T-helper 9 cell (primary cell): ENCODE results near the gene DBT.

Source experiments
- DNase-seq: peaks from one replicate; pipeline ENCODE4 v3.0.0-alpha.2; 2020

The DBT gene

DNA sequence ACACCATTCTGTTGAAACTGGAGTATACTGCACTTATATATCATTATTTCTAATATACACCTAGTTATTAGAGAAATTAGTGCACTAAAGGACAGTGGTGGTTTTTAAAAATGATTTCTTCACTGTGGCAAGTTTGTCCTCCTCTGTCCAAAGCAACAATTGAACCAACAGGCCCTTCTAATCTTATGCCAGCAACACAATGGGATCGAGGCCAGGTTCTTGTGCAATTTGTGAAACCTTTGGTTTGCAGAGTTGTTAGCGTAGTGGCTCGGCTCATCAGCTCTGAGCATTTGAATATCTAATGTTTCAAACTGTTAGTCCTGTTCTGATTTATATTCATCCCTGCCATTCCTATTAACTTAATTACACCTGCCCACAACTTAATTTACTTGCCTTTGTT is 61.7 kb downstream of the DBT start:
- DNase-seq = no peak

DNA sequence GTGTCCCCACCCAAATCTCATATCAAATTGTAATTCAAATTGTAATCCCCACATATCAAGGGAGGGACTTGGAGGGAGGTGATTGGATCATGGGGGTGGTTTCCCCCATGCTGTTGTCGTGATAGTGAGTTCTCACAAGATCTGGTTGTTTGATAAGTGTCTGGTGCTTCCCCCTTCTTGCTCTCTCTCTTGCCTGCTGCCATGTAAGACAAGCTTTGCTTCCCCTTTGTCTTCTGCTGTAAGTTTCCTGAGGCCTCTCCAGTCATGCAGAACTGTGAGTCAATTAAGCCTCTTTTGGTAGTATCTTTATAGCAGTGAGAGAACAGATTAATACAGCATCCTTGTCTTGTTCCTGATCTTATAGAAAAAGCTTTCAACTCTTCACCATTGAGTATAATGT is 65.1 kb downstream of the DBT start:
- no peak for DNase-seq

DNA sequence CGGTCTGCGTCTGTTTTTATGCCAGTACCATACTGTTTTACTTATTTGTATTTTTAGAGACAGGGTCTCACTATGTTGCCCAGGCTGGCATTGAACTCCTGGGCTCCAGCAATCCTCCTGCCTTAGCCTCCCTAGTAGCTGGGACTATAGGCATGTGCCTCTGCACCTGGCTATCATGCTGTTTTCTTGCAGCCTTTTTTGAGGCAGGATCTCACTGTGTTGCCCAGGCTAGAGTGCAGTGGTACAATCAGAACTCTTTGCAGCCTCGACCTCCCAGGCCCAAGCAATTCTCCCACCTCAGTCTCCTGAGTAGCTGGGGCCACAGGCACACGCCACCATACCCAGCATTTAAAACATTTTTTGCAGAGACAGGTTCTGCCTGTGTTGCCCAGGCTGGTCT is 66.3 kb downstream of the DBT start:
- no peak for DNase-seq

DNA sequence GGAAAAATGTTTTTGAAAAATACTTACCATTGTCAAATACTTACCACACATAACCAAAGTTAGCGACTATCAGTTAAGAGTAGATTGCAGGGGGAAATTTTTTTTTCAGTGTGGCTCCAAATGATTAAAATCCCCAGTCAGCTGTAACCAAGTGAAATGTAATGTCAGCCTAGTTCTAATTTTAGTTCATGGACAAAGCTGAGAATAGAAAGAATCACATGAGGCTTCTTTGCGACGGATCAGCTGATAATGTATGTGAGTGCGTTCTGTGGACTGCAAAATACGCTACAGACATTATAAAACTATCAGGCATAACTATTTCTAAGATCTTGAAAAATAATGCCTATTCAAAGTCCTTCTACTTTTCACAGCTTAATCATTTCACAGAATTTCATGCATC is 71.5 kb downstream of the DBT start, which contains the start of gene LRRC39:
Gene LRRC39 (minus strand): TSS at position 166 of the 400 bp plus-strand sequence. CDS start 9,740 bp downstream, outside the sequence.
- DNase-seq = no peak

DNA sequence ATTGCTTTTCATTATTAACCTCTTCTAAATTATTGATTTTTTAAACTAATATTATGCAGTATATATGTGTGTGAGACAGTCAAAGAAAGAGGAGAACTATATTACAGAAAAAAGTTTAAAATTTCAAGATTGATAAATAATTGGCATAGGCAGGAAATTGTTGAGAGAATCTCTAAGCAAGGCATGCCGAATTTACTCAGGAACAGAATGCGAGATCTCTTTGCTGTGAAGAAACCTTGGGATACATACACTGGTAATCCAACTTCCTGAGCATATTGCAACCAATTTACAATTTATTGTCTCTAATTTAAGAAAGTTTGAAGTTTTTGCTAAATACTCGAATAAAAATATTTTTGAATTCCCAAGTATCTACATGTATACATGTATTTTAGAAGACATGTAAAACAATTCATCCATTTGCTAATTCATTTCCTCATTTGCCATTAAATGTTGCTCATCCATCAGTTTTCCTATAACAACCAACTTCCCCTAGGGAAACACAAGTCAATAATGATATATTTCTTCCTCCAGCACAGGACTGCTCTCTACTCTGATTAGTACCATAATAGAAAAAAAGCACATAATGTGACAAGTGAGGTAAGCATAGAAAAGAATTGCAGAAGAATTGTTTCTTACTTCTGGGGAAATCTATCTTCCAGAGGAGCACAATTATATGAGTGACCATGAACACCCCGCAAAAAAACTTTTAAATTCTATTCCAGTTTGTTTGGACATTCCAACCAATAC is 72.2 kb downstream of the DBT start:
- no peak for DNase-seq

DNA sequence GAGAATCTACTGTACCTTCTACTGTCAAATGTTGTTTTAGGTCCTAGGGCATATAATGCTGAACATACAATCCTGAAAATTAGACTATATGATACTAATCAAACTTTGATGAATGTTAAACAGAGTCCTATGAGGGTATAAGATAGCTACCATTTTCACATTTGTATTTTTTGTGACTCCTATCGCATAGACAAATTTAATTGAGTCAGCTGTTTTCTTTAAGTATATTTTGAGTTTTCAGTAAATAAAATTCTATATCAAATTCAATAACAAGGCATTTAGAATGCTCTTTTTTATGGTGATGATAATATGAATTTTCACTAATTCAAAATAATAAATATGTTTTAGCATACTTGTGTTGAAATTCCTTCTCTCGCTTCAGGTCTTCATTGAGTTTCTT is 81.6 kb downstream of the DBT start:
- DNase-seq = no peak

DNA sequence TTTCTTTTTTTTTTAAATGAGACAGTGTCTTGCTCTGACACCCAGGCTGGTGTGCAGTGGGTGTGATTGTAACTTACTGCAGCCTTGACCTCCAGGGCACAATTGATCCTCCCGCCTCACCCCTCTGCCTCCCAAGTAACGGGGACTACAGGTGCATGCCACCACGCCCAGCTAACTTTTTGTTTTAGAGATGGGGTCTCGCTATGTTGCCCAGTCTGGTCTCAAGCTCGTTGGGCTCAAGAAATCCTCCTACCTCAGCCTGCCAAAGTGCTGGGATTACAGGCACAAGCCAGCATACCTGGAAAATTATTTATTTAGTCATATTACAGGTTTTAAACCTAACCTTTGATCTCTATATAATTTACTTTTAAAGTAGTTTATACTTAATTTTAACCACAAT is 84.9 kb downstream of the DBT start:
- no peak for DNase-seq

DNA sequence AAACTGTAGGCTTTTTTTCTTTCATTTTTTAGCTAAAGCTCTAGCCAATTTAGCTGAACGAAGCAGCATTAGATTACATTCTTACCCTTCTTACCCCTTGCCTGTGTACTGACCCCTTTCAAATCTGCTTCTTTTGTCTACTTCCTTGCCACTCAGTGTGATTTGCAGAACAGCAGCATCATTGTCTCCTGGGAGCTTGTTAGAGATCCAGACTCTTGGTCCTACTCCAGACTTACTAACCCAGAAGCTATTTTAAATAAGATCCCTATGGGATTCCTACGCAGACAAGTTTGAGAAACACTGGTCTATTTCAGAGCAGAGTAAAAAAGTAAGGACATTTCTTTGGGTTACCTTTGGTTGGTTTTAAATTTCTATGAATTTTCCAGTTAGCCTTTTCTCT is 85.4 kb downstream of the DBT start:
- DNase-seq = no peak

DNA sequence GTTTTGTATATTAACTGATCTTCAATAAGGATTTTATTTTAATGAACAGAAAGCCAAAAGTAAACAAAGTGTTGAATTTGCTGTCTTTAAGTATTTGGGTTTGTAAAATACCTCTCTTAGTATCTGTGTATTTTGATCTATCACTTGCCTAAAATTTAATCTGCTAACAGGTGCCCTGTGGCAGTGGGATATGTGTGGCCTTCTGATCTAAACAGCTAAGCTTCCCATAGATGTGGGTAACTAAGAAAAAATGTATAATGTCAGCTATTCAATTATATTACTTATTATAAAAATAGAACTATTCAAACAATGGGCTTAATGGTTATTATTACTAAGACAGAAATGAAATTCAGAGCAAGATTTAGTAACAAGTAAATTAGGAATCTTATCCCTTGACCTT is 86.8 kb downstream of the DBT start:
- no peak for DNase-seq

DNA sequence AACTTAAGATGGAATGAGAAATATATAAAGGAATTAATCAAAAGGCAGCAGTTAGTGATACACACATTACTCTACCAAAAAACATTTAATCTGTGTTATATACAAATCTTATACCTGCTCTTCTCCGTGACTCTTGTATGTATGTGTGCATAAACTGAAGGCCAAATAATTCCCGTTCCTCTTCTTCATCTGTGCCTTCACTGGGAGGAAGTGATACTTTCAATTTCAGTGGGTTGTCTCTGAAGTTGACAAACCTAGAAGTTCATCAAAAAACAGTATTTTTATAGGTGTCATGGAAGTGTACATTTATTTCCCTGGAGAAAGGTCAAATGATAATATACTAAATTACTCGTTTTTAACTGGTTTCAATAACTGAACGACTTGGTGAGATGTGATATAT is 97.4 kb downstream of the DBT start:
- no peak for DNase-seq

DNA sequence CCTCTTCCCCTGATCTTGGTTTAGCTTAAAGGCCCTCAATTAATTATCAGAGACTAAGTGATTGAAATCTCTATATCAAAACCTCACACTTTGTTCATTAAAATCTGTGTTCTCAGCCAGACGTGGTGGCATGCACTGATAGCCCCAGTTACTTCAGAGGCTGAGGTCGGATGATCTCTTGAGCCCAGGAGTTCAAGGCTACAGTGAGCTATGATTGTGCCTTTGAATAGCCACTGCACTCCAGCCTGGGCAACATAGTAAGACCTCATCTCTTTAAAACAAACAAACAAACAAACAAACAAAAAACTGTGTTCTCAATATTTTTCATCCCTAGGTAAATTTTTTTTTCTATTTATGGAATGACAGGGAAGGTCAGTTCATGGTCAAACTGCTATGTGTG is 98.0 kb downstream of the DBT start:
- DNase-seq = no peak

DNA sequence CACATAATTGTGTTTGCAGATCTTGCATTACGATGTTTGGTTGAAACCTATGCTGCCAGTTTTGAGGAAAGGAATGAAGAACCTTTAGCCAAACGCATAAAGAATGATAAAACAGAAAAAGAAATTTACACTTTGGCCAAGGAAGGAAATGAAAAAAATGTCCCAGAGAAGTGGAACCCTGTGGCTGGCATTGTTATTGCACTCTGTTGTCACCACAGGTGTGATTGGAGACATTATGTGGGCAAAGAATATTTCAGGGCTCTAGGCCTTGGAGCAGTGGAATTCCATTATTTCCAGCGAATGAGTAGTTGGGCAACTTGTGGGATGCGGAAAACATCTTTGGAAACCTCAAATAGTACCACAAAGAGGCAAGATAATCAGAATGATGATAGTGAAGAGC is 101.8 kb downstream of the DBT start:
- no peak for DNase-seq

DNA sequence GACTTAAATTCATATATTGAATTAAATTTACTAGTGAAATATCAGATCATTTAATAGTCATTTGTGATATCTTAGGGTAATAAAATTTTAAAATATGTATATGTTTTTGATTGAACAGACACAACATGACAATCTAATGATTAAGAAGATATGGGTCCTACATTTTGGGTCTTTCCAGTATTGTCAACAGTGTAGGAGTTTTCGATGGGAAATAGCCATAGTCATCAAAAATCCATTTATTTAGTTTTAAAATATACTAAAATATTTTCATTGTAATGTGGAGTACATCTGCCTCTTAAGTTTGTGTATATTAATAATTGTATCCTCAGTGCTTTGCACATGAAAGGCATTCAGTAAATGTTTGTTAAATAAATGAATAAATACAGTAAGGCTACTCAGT is 102.7 kb downstream of the DBT start:
- DNase-seq = no peak

DNA sequence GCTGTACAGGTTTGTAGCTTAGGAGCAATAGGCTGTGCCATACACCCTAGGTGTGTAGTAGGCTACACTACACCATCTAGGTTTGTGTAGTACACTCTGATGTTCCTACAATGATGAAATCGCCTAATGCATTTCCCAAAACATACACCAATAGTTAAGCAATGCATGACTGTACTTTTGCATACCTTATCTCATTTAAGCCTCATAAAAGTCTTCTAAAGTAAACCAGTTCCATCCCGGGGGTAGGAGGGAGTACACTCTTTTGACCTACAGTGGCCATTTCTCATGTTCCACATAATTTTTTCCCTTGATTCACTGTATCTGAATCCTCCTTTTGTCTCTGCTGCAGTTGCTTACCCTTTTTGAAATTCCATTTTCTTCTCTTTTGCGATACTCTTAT is 104.5 kb downstream of the DBT start:
- DNase-seq = no peak

DNA sequence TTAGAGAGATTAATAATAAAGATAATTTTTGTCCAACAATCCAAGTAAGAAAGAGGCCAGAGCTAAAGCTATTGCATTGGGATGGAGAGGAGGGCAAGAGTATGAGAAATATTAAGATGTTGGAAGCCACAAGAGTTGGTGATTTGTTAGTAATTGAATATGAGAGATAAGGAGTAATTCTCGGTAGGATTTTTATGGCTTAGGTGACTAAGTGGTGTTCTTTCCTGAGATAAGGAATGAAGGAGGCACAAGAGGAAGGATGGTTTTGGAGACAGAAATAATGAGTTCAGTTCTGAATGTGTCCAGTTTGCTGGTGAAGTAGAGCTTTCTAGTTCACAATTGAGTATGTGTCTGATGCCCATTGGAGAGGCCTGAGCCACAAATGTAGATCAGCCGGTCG is 107.3 kb downstream of the DBT start:
- DNase-seq = no peak

DNA sequence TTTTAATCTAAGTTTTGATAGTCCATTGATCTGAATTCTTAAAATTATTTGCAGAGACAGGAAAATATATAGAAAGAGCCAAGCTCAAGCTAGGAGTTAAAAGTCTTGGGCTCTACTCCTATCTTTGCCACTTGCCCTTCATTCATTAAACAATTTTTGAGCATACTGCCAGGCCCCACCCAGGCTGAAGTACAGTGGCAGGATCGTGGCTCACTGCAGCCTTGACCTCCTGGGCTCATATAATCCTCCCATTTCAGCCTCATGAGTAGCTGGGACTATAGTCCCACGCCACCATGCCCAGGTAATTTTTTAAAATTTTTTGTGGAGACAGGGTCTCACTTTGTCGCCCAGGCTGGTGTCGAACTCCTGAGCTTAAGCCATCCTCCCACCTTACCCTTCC is 108.4 kb downstream of the DBT start:
- no peak for DNase-seq

DNA sequence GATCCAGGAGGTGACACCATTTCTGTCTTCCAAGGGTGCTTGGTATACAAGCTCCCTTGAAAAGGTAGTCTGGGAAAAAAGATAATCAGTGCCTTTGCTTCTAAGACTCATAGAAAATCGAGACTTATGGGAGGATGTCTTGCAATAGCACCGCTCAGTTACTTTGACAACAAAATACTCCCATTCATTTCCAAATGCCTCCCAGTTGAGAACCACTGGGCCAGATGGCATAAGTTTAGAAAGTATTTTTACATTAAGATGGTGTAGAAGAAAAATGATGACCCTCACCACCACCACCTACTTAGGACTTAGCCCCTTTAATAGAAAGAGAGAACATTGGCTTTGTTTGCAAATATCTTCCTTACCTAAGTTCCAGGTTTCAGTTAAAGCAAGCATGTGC is 112.0 kb downstream of the DBT start:
- DNase-seq = no peak
